ENCODE measurements around the gene EBF4.

DNA sequence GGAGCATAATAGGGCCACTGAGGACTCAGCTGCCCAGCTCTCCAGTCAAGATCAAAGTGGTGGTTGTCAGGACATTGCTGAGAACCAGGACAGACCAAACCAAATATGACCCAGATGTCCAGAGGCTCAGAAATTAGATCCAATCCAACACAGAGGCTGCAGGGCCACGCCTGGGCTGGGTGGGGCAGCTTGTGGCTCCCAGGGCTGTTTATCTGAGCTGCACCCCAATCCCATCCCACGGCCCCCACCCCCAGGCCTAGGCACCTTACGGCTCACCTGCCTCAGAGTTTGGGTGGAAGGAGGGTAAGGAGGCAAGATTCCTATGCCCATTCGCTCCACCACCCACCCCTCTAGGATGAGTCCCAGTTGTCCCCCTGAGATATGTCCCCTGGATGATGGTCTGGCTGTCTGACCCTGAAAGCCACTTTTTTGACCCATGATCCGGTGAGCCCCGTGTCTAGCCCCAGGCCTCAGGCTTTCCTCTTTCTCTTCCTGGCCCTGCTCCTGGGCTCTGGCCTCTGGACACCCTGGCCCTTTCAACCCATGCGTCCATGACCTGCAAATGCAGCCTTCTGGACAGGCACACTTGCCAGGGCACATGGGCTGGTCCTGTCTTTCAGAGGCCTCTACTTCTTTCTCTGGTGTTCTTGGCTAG lies 67.8 kb downstream of the EBF4 start:
- TF ChIP-seq CTCF (IDR thresholded peaks at IDR 0.05; ENCODE audit: insufficient read depth, low read length, poor library complexity, severe bottlenecking) (no peak), EZH2phosphoT487 (conservative IDR thresholded peaks at IDR 0.05; ENCODE audit: low read length) (no peak)

Data from SU-DHL-6 (cell line).